DND-41 (cell line): ENCODE results near the gene SLC2A6.

Experiments used
- EZH2 ChIP-seq: IDR thresholded peaks from 3 replicates; pipeline ENCODE4 v1.6.1; 2012; ENCODE audit warnings: borderline replicate concordance, low read depth, mild to moderate bottlenecking, moderate library complexity, low read length, inconsistent platforms; ENCODE audit not compliant: severe bottlenecking
- TF ChIP-seq, protein P1 (sequence below): IDR thresholded peaks from 2 replicates; pipeline ENCODE4 v1.5.1; 2012; ENCODE audit warnings: borderline replicate concordance, low read length, moderate library complexity, mild to moderate bottlenecking; ENCODE audit not compliant: poor library complexity, severe bottlenecking; ENCODE audit errors: extremely low read depth

DNA sequence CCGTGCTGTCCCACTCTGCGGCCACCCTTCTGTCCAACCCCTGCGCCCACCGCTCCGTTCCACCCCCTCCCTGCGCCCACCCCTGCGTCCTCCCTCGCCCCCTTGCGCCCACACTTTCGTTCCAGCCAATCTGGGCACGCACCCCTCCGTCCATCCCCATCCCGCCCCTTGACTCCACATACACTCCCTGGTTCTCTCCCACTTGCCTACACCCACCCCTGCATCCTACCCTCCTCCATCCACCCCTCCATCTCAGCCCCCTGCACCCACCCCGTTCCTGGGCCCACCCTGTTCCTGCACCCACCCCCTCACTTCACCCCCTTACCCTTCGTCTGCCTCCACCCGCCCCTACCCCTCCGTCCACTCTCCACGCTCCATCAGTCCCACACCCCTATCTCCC lies 49.7 kb downstream of the SLC2A6 start:
- TF ChIP-seq, protein P1, sequence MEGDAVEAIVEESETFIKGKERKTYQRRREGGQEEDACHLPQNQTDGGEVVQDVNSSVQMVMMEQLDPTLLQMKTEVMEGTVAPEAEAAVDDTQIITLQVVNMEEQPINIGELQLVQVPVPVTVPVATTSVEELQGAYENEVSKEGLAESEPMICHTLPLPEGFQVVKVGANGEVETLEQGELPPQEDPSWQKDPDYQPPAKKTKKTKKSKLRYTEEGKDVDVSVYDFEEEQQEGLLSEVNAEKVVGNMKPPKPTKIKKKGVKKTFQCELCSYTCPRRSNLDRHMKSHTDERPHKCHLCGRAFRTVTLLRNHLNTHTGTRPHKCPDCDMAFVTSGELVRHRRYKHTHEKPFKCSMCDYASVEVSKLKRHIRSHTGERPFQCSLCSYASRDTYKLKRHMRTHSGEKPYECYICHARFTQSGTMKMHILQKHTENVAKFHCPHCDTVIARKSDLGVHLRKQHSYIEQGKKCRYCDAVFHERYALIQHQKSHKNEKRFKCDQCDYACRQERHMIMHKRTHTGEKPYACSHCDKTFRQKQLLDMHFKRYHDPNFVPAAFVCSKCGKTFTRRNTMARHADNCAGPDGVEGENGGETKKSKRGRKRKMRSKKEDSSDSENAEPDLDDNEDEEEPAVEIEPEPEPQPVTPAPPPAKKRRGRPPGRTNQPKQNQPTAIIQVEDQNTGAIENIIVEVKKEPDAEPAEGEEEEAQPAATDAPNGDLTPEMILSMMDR, result no peak
- no peak for TF ChIP-seq EZH2
